GM06990 (cell line): ENCODE results near the gene GBA3.

Source experiments
- DNase-seq: peaks from one replicate; pipeline ENCODE4 v3.0.0-alpha.2; 2011; ENCODE audit not compliant: insufficient read length; ENCODE audit errors: extremely low read depth
- H3K27me3 ChIP-seq: replicated peaks from 2 replicates; pipeline ENCODE4 v1.6.0; 2011; ENCODE audit warnings: low read length; ENCODE audit not compliant: control insufficient read depth, insufficient read depth
- H3K36me3 ChIP-seq: 2 replicates; pipeline ENCODE4 v1.5.1; 2011; ENCODE audit warnings: low read length; ENCODE audit not compliant: control insufficient read depth, insufficient read depth
- H3K4me3 ChIP-seq: replicated peaks from 2 replicates; pipeline ENCODE4 v1.5.1; 2011; ENCODE audit warnings: low read depth, mild to moderate bottlenecking, control low read depth, low read length
- TF ChIP-seq, protein P1 (sequence below): IDR thresholded peaks from 2 replicates; pipeline ENCODE4 v1.5.1; 2011; ENCODE audit warnings: low read length, control low read depth, mild to moderate bottlenecking, inconsistent platforms; ENCODE audit not compliant: insufficient read depth, poor library complexity, severe bottlenecking

The GBA3 gene

GRCh38 chr4:22736912-22737311 lies 44.2 kb downstream of the GBA3 start:
- TF ChIP-seq, protein P1, sequence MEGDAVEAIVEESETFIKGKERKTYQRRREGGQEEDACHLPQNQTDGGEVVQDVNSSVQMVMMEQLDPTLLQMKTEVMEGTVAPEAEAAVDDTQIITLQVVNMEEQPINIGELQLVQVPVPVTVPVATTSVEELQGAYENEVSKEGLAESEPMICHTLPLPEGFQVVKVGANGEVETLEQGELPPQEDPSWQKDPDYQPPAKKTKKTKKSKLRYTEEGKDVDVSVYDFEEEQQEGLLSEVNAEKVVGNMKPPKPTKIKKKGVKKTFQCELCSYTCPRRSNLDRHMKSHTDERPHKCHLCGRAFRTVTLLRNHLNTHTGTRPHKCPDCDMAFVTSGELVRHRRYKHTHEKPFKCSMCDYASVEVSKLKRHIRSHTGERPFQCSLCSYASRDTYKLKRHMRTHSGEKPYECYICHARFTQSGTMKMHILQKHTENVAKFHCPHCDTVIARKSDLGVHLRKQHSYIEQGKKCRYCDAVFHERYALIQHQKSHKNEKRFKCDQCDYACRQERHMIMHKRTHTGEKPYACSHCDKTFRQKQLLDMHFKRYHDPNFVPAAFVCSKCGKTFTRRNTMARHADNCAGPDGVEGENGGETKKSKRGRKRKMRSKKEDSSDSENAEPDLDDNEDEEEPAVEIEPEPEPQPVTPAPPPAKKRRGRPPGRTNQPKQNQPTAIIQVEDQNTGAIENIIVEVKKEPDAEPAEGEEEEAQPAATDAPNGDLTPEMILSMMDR: no peak
- Histone ChIP-seq H3K27me3 (no peaks in the 10 kb centered on the region), H3K4me3 (no peak overlapping the region), H3K36me3 (no peaks in the 10 kb centered on the region)
- DNase-seq: no peak

GRCh38 chr4:22739968-22740367 lies 47.2 kb downstream of the GBA3 start:
- Histone ChIP-seq H3K4me3 (no peak overlapping the region), H3K27me3 (no peaks in the 10 kb centered on the region), H3K36me3 (no peaks in the 10 kb centered on the region)
- DNase-seq: no peak
- TF ChIP-seq, protein P1: no peak

GRCh38 chr4:22741744-22742143 lies 49.0 kb downstream of the GBA3 start:
- H3K27me3 ChIP-seq: no peaks in the 10 kb centered on the region
- DNase-seq: no peak
- no peaks in the 10 kb centered on the region for H3K36me3 ChIP-seq
- TF ChIP-seq, protein P1: no peak
- H3K4me3 ChIP-seq: no peak overlapping the region

DNA sequence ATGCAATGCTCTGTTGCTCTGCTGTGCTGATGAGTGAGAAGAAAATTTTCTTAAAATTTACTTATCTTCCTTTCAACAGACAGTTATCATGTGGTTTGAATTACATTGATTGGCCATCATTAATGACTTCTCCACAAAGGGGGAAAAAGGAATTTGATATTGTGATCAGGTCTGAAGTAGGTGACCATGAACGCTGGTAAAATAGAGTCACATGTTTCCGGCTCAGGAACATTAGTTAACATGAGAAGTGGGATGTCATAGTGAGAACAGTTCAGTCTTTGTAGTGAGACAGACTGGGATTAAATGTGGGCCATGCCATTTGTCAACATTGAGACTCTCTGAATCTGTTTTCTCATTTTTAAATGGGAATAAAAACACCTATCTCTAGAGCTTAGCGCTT lies 50.6 kb downstream of the GBA3 start:
- H3K4me3 ChIP-seq: peak overlapping the region; percentile 51
- DNase-seq: no peak
- TF ChIP-seq, protein P1: no peak
- H3K27me3 ChIP-seq: no peaks in the 10 kb centered on the region
- H3K36me3 ChIP-seq: no peaks in the 10 kb centered on the region

DNA sequence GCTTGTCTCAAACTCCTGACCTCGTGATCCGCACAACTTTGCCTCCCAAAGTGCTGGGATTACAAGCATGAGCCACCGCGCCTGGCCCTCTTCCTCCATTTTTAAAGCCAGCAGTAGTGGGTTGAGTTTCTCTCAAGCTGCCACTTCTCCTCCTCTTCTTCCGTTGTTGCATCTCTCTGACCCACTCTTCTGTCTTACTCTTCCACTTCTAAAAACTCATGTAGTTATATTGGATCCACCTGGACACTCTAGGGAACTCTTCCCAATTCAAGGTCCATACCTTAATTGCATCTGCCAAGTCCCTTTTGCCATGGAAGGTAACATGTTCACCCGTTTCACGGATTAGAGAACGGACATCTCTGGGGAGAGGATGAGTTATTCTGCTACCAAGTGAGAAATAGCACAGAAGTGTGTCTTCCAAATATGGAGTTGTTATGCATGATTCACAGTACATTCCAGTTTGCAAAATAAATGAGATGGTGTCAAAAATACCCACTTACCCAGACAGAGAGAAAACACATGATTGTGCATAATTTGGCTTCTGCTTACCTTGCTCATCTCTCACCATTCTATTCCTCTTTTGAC lies 51.8 kb downstream of the GBA3 start:
- Histone ChIP-seq H3K4me3 (peak overlapping the region; percentile 51), H3K36me3 (no peaks in the 10 kb centered on the region), H3K27me3 (no peaks in the 10 kb centered on the region)
- no peak for DNase-seq
- TF ChIP-seq, protein P1: no peak

DNA sequence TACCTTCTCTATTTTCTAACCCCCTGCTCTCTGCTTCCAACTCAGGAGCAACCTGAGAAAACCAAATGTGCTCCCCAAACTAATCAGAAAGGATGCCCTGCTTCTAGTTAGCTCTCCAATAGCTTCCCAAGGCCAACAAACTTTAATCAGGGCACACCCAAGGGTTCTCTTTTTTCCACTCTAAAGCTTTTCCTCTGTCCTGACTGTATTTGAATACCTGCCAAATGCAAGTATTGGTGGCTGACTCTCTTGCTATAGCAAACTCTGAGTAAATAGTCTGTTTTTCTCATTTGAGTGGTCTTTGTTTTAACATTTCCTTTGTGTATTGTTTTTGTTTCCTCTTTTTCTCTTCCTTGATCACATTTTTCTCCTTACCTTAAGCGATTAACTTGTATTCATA lies 52.5 kb downstream of the GBA3 start:
- no peak for DNase-seq
- Histone ChIP-seq H3K4me3 (no peak overlapping the region), H3K36me3 (no peaks in the 10 kb centered on the region), H3K27me3 (no peaks in the 10 kb centered on the region)
- TF ChIP-seq, protein P1: no peak
